ENCODE data around the gene SEC24D.
"Not testable (repeated sequence)": the region's sequence is repeated elsewhere in the genome, so short reads cannot be mapped to it uniquely, and the experiment has no call there.

Gene SEC24D

GRCh38 chr4:118811832-118812231 lies 24.1 kb downstream of the SEC24D start:
- no peak for DNase-seq (ENCODE audit: low spot score)

DNA sequence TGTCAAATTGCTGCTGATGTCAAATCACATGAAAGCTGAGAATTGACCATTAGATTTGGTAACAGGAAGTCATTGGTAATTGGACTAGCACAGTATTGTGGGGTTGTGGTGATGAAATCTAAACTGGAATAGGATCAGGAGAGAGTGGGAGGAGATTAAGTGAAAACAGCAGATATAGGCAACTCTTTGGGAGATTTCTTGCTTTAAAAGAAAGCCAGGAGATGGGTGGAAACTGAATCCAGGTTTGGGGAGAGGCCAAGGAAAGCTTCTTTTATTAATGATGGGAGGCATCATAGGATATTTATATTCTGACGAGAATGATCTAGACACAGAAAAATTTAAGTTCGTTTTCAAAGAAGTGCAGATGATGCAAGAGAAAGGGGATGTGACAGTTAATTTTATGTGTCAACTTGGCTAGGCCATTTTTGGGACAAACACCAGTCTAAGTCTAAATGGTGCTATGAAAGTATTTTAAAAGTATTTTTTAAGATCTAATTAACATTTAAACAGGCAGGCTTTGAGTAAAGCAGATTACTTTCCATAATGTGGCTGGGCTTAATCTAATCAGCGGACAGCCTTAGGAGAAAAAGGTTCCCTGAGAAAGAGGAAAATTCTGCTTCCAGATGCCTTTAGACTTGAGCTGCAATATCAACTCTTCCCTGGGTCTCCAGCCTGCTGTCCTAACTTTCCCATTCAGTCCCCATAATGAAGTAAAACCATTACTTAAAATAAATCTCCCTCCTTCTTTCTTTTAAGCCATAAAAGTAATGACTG lies 24.7 kb downstream of the SEC24D start:
- no peak for DNase-seq (ENCODE audit: low spot score)

DNA sequence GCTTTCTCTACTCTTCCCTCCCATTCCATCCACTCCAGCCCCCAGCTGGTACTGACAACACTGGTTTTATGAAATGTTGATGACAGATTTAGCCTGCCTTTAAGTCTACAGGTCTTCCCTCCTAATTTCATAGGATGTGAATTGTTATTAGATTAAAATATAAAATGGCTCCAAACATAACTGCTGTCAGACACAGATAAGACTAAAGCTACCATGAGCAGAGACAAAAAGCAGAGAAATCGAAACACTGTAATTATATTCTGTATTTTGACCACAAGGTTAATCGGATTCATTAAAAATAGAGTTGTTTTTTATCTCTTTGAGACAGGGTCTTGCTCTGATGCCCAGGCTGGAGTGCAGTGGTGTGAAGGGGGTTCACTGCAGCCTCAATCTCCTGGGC lies 28.3 kb downstream of the SEC24D start:
- DNase-seq (ENCODE audit: low spot score) = no peak

GRCh38 chr4:118803253-118803652 lies 32.7 kb downstream of the SEC24D start:
- DNase-seq (ENCODE audit: low spot score) = no peak

DNA sequence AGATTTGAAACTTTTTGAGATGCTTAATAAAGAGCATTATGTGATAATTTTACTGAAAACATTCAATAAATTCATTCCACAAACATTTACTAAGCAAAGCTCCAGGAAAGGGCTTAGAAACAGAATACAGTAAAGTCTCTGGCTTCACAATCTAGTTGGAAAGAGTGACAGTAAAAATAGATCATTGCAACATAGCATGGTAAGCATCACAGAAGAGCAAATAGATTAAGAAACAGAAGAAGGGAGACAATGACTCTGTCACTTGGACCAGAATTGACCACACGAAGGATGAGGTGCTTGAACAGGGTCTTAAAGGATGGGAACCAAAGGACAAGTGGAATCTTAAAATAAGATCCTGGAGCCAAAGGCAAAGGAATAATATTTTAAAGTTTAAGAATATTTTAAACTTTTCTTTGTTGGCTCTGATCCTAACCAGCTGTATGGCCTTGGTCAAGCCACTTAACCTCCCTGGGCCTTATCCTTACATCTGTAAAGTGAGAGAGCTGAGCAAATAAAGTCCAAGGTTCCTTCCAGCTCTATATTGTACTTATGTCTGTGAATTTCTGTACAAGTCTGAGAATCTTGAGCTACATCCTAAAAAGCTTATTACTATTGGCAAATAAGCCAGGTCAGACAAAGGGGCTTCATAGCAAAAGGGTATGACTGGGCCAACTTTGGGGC lies 33.9 kb downstream of the SEC24D start:
- no peak for DNase-seq (ENCODE audit: low spot score)

GRCh38 chr4:118799231-118799942 lies 36.5 kb downstream of the SEC24D start:
- DNase-seq (ENCODE audit: low spot score) = no peak

DNA sequence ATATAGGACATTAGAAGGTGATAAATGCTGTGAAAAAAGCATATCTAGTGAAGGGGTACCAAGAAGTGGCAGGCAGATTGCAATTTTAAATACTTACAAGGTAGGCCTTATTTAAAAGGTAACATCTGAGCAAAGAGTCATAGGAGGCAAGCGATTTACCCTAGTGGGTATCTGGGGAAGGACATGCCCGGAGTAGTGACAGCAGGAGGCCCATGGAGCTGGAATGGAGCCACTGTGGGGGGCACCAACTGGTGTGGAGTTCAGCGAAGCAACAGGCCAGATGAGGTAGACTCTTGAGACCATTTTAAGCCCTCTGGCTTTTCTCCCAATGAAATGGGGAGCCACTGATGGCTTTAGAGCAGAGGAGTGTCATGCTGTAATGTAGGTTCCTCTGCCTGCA lies 37.3 kb downstream of the SEC24D start:
- no peak for DNase-seq (ENCODE audit: low spot score)

- DNase-seq (ENCODE audit: low spot score) = no peak
These were observed 38.3 kb downstream of the SEC24D start for GRCh38 chr4:118797558-118798142.

DNA sequence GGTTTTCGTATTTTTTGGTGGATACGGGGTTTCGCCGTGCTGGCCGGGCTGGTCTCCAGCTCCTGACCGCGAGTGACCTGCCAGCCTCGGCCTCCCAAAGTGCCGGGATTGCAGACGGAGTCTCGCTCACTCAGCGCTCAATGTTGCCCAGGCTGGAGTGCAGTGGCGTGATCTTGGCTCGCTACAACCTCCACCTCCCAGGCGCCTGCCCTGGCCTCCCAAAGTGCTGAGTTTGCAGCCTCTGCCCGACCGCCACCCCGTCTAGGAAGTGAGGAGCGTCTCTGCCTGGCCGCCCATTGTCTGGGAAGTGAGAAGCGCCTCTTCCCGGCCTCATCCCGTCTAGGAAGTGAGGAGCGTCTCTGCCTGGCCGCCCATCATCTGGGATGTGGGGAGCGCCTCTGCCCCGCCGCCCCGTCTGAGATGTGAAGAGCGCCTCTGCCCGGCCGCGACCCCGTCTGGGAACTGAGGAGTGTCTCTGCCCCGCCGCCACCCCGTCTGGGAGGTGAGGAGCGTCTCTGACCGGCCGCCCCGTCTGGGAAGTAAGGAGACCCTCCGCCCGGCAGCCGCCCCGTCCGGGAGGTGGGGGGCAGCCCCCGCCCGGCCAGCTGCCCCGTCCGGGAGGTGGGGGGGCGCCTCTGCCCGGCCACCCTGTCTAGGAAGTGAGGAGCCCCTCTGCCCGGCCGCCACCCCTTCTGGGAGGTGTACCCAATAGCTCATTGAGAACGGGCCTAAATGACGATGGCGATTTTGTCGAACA lies 44.1 kb downstream of the SEC24D start:
- not testable (repeated sequence) for DNase-seq (ENCODE audit: low spot score)

GRCh38 chr4:118790544-118790943 lies 45.4 kb downstream of the SEC24D start:
- no peak for DNase-seq (ENCODE audit: low spot score)

- no peak for DNase-seq (ENCODE audit: low spot score)
These were observed 47.0 kb downstream of the SEC24D start for GRCh38 chr4:118788911-118789310.

DNA sequence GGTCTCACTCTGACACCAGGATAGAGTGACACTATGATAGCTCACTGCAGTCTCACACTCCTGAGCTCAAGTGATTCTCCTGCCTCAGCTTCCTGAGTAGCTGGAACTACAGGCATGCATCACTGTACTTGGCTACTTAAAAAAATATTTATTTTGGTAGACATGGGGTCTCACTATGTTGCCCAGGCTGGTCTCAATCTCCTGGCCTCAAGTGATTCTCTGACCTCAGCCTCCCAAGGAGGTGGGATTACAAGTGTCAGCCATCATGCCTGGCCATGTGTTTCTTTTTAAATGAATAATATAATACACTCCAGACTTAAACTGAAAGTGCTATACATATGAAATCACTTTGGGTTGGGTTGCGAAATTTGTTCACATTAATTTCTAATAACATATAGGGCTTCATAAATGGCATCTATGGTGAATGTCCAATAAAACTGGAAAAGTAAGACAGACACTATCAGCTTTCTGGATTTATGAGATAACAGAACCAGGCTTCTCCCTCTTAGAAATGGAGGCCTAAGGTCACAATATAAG lies 48.0 kb downstream of the SEC24D start:
- no peak for DNase-seq (ENCODE audit: low spot score)

GRCh38 chr4:118784776-118785175 lies 51.1 kb downstream of the SEC24D start:
- no peak for DNase-seq (ENCODE audit: low spot score)

- no peak for DNase-seq (ENCODE audit: low spot score)
These were observed 52.0 kb downstream of the SEC24D start for GRCh38 chr4:118783887-118784286.

DNA sequence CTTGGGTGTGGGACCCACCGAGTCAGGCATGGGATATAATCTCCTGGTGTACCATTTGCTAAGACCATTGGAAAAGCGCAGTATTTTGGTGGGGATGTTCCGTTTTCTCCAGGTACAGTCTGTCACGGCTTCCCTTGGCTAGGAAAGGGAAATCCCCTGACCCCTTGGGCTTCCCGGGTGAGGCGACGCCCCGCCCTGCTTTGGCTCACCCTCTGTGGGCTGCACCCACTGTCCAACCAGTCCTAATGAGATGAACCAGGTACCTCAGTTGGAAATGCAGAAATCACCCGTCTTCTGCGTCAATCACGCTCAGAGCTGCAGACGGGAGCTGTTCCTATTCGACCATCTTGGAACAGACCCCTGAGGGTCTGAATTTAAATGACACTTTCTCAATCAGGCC lies 53.0 kb downstream of the SEC24D start:
- not testable (repeated sequence) for DNase-seq (ENCODE audit: low spot score)

- not testable (repeated sequence) for DNase-seq (ENCODE audit: low spot score)
These were observed 58.3 kb downstream of the SEC24D start for GRCh38 chr4:118777649-118778048.

DNA sequence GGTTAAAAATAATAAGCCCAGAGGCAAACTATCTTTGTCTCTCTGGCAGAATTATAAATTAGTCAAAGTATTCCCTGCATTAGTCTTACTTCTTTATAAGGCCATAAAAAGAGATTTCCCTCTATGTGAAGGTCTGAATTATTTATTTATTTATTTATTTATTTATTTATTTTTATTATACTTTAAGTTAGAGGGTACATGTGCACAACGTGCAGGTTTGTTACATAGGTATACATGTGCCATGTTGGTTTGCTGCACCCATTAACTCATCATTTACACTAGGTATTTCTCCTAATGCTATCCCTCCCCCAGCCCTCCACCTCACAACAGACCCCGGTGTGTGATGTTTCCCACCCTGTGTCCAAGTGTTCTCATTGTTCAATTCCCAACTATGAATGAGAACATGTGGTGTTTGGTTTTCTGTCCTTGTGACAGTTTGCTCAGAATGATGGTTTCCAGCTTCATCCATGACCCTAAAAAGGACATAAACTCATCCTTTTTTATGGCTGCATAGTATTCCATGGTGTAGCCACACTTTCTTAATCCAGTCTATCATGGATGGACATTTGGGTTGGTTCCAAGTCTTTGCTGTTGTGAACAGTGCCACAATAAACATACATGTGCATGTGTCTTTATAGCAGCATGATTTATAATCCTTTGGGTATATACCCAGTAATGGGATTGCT lies 58.8 kb downstream of the SEC24D start:
- DNase-seq (ENCODE audit: low spot score) = not testable (repeated sequence)

GRCh38 chr4:118776157-118776954 lies 59.6 kb downstream of the SEC24D start:
- no peak for DNase-seq (ENCODE audit: low spot score)

DNA sequence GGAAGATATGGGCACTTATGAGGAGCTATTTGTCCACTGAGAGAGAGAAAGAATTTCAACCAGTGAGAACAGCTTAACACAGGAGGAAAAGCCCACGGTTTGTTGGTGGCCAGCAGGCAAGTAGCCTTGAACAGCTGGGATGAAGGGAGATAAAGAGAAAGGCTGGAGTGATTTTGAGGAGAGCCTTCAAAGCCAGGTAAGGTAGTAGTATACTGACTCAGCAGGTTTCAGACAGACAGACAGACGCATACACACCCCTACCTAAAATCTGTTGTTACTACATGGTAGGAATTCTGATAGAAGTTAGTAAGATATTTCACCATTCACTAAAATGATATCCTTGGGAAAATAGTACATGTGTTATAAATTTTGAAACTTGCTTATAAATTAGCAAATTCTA lies 60.5 kb downstream of the SEC24D start:
- DNase-seq (ENCODE audit: low spot score) = no peak

DNA sequence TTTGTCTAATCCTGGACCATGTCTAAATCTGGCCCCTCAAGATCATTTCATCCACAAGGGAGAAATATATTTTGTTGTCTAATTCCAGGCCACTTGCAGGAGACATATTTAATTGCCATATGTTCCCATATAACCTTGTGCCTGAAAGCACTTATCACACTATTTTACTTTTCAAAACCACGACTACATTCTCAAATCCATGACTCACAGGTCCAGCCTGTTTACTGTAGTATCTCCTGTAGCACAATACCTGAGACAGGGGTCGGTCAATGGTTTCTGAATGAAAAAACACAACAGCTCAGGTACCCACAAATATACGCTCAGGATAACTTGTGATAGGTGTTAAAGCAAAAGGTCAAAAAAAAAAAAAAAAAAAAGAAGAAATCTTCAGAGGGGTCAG lies 60.9 kb downstream of the SEC24D start:
- no peak for DNase-seq (ENCODE audit: low spot score)
